K562 (cell line): ENCODE results near the gene GALK2. TPM values are rescaled to one million over a fixed set of nuclear protein-coding genes. Genes with fewer than 3 reads are reported as not detected.

Experiments used
- ATAC-seq: fragments of 200-7000 bp; cut with Tn5 transposase; 3 replicates; pipeline ENCODE4 v1.9.1; 2020; ENCODE audit warnings: moderate library complexity
- BruUV-seq: library from RNA; stranded (reverse); fragments of 400-500 nt; replicated peaks from 2 replicates; lab custom pipeline; 2021; lab: Mats Ljungman, UMichigan
- CTCF ChIA-PET: fragments of 300-600 bp; formaldehyde crosslinking; extraction: SDS; loops from one replicate; lab custom pipeline; 2021; ENCODE audit warnings: low intra/inter-chr PET ratio; lab: Yijun Ruan, JAX
- POLR2A ChIA-PET: fragments of 300-600, 350-650 bp; sonication (Branson Sonifier 250); formaldehyde crosslinking; extraction: SDS; loops from one replicate; lab custom pipeline; 2021; ENCODE audit warnings: antibody characterized with exemption, inconsistent platforms; lab: Yijun Ruan, JAX
- DNase-seq, 4 experiments: peaks; one replicate each; pipeline versions ENCODE4 v3.0.0 to v3.0.0-alpha.2; 2011 to 2018; ENCODE audit warnings: low spot score in 3 of 4, mixed read lengths in 3 of 4; ENCODE audit errors: extremely low read depth in 1 of 4
- FAIRE-seq: peaks from 2 replicates; lab custom pipeline; 2011; peaks lifted over from hg19 to GRCh38; lab: Jason Lieb, UNC
- H2AFZ ChIP-seq: 2 replicates; pipeline ENCODE4 v1.6.0; 2011; ENCODE audit warnings: low read depth, low read length, control low read depth, inconsistent platforms
- H3K27ac ChIP-seq: fragments of 200-600 bp; 3 replicates; pipeline ENCODE4 v1.8.0; 2011; ENCODE audit warnings: low read depth, mild to moderate bottlenecking, control low read depth, inconsistent platforms, low read length, moderate library complexity, mixed read lengths; ENCODE audit errors: extremely low read depth
- H3K27me3 ChIP-seq, 2 experiments: fragments of 300-600 bp in 1 of 2; 2 replicates in 1 of 2; 3 replicates in 1 of 2; pipeline versions ENCODE4 v1.6.0 to v1.8.0; 2011; ENCODE audit warnings: inconsistent platforms in 2 of 2, low read length in 2 of 2, mild to moderate bottlenecking in 1 of 2, mixed read lengths in 1 of 2, moderate library complexity in 1 of 2; ENCODE audit not compliant: control insufficient read depth in 2 of 2, insufficient read depth in 2 of 2
- H3K36me3 ChIP-seq: fragments of 300-600 bp; 3 replicates; pipeline ENCODE4 v1.8.0; 2011; ENCODE audit warnings: mild to moderate bottlenecking, low read length, inconsistent platforms; ENCODE audit not compliant: control insufficient read depth, insufficient read depth
- H3K4me1 ChIP-seq, 2 experiments: fragments of 200-600 bp in 1 of 2; replicated peaks in 1 of 2; 2 replicates in 1 of 2; 3 replicates in 1 of 2; pipeline versions ENCODE4 v1.5.1 to v1.8.0; 2011; ENCODE audit warnings: inconsistent platforms in 2 of 2, low read length in 2 of 2, mild to moderate bottlenecking in 1 of 2, mixed read lengths in 1 of 2, moderate library complexity in 1 of 2; ENCODE audit not compliant: control insufficient read depth in 2 of 2, insufficient read depth in 2 of 2
- H3K4me2 ChIP-seq: 2 replicates; pipeline ENCODE4 v1.6.1; 2011; ENCODE audit warnings: low read length, control low read depth, inconsistent platforms, mixed read lengths; ENCODE audit not compliant: insufficient read depth
- H3K4me3 ChIP-seq: fragments of 200-600 bp; sonication (generic), shearing (Covaris generic); 2 replicates; pipeline ENCODE4 v1.5.1; 2016; ENCODE audit warnings: control low read depth, inconsistent platforms
- H3K79me2 ChIP-seq: fragments of 200-600 bp; 3 replicates; pipeline ENCODE4 v1.8.0; 2011; ENCODE audit warnings: low read length, inconsistent platforms; ENCODE audit not compliant: control insufficient read depth, insufficient read depth
- H3K9ac ChIP-seq, 2 experiments: 2 replicates each; pipeline versions ENCODE4 v1.6.0 to v1.6.1; 2011; ENCODE audit warnings: low read depth in 2 of 2, low read length in 2 of 2, control low read depth in 1 of 2, inconsistent platforms in 1 of 2, mild to moderate bottlenecking in 1 of 2, mixed read lengths in 1 of 2; ENCODE audit not compliant: insufficient read depth in 1 of 2
- H3K9me1 ChIP-seq: one replicate; pipeline ENCODE4 v1.6.0; 2011; ENCODE audit warnings: inconsistent platforms, mild to moderate bottlenecking, low read length, moderate library complexity; ENCODE audit not compliant: control insufficient read depth, insufficient read depth
- H3K9me3 ChIP-seq: replicated peaks from 2 replicates; pipeline ENCODE4 v1.5.1; 2011; ENCODE audit warnings: low read depth, low read length, inconsistent platforms; ENCODE audit not compliant: control insufficient read depth, insufficient read depth
- H4K20me1 ChIP-seq: replicated peaks from 2 replicates; pipeline ENCODE4 v1.6.1; 2011; ENCODE audit warnings: low read length, inconsistent platforms, mixed read lengths; ENCODE audit not compliant: control insufficient read depth, insufficient read depth
- CREB3 ChIP-seq: fragments of 450-650 bp; conservative IDR thresholded peaks from 2 replicates; pipeline ENCODE4 v1.6.1; 2016; ENCODE audit warnings: missing genetic modification characterization, low read depth, mild to moderate bottlenecking, missing compliant biosample characterization, moderate library complexity
- SRSF9 ChIP-seq: fragments of 200-400 bp; formaldehyde crosslinking; IDR thresholded peaks from 2 replicates; pipeline ENCODE4 v1.6.1; 2017; ENCODE audit warnings: low read depth, low read length, borderline replicate concordance
- ZBTB11 ChIP-seq, 3 experiments: fragments of 200-800 bp in 1 of 3; fragments of 250-450 bp in 1 of 3; fragments of 450-650 bp in 1 of 3; sonication (Bioruptor Pico) in 1 of 3; sonication (Bioruptor generic) in 1 of 3; formaldehyde crosslinking in 1 of 3; IDR thresholded peaks; 2 replicates each; pipeline versions ENCODE4 v1.6.1 to v1.8.0; 2016 to 2022; ENCODE audit warnings: mild to moderate bottlenecking in 2 of 3, missing genetic modification characterization in 2 of 3, missing compliant biosample characterization in 1 of 3, moderate library complexity in 1 of 3
- ZBTB33 ChIP-seq: sonication (generic); formaldehyde crosslinking; IDR thresholded peaks from 2 replicates; pipeline ENCODE4 v1.8.1; 2023; ENCODE audit warnings: mild to moderate bottlenecking, missing genetic modification reagents
- ZNF764 ChIP-seq: fragments of 250-450 bp; sonication (Bioruptor Pico); IDR thresholded peaks from 2 replicates; pipeline ENCODE4 v1.4.0; 2020; ENCODE audit warnings: low read depth, mild to moderate bottlenecking, moderate library complexity
- WGBS: fragments of 100-300 bp; shearing (Covaris generic); methylation state at CpG from one replicate; pipeline ENCODE4 v1.1.6; 2016; ENCODE audit warnings: low coverage, mixed read lengths; ENCODE audit not compliant: insufficient coverage; ENCODE audit errors: missing lambda C conversion rate; 5-methylcytosine and 5-hydroxymethylcytosine counted together
- in situ Hi-C: fragments of 300-500 bp; cut with MboI; formaldehyde crosslinking; loops from 4 replicates; pipeline ENCODE4 v1.15.0; 2018; ENCODE audit warnings: inconsistent platforms, mixed read lengths
- intact Hi-C: fragments of 100-400 bp; cut with micrococcal nuclease; formaldehyde crosslinking; loops from 2 replicates; pipeline ENCODE4 v1.14.2; 2022
- polyA plus RNA-seq, 8 experiments: library from polyadenylated mRNA; depleted of rRNA in 4 of 8; stranded (reverse) in 5 of 8; unstranded in 3 of 8; fragments of >200 nt; fragmentation: Nextera tagmentation in 2 of 8; fragmentation: Illumina TruSeq in 1 of 8; extraction: Ambion mirVana in 2 of 8; extraction: Trizol in 1 of 8; gene quantifications; 2 replicates each; pipeline versions ENCODE4 v1.2.1 to v1.2.3, GENCODE V29; 2011 to 2014; ENCODE audit warnings: inconsistent platforms in 1 of 8, missing spikeins in 1 of 8
- total RNA-seq, 7 experiments: library from RNA; depleted of rRNA in 6 of 7; stranded (reverse); fragments of >200 nt in 6 of 7; fragmentation: Illumina TruSeq in 2 of 7; extraction: Trizol in 2 of 7; gene quantifications; 2 replicates each; pipeline versions ENCODE4 v1.2.1 to v1.2.3, GENCODE V29; 2011 to 2021; ENCODE audit warnings: low replicate concordance in 1 of 7

Gene GALK2
- total and polyA plus RNA-seq, 9 of the 15 experiments (the other 6 are each of a cell fraction or from before 2014, with no cell fraction given): 32.8 to 82.0 (median 54.4) TPM

- Histone ChIP-seq H3K9me3 (no peaks in the 10 kb centered on the region), H3K4me3 (no peak overlapping the region), H3K27ac (no peak overlapping the region), H4K20me1 (no peaks in the 10 kb centered on the region), H2AFZ (no peak overlapping the region), H3K9me1 (no peaks in the 10 kb centered on the region), H3K4me2 (no peak overlapping the region), H3K4me1 (no peaks in the 10 kb centered on the region), H3K79me2 (peaks cover 30% of the 10 kb centered on the region; the same call in 2 of the 3 replicates), H3K36me3 (peaks cover 95% of the 10 kb centered on the region), H3K27me3 (no peaks in the 10 kb centered on the region), H3K9ac (no peak overlapping the region)
- no peak for DNase-seq
- ATAC-seq: no peak
- POLR2A ChIA-PET: interaction anchor here (0.7 kb wide), 1 partner anchor 15 kb away, joined by 3 read pairs; no protein-coding TSS in a partner anchor
- TF ChIP-seq ZNF764 (CRISPR knock-in tag) (no peak), CREB3 (tag) (no peak), ZBTB11 (CRISPR knock-in tag; IDR thresholded peaks at IDR 0.05) (no peak), SRSF9 (no peak), ZBTB33 (CRISPR knock-in tag) (no peak)
- no TSS peak for BruUV-seq
- WGBS: 76% methylated on average over 2 of the region's 2 CpGs
- FAIRE-seq: no peak
- CTCF ChIA-PET: no interaction called here
- intact Hi-C loops: no loop called here
- in situ Hi-C loops: no loop called here
Measured at GRCh38 chr15:49137861-49138260, 32.2 kb upstream of the GALK2 start.
